LNCAP (cell line): Measurements from ENCODE around the gene CDK5RAP1.

ENCODE experiments used
- CTCF ChIP-seq: fragments of 450-650 bp; IDR thresholded peaks from 2 replicates; pipeline ENCODE4 v1.5.1; 2017; ENCODE audit warnings: mild to moderate bottlenecking

CDK5RAP1 gene

GRCh38 chr20:33317424-33318095 is 83.8 kb downstream of the CDK5RAP1 start:
- no peak for TF ChIP-seq CTCF

- no peak for TF ChIP-seq CTCF
These were observed 84.4 kb downstream of the CDK5RAP1 start for GRCh38 chr20:33316958-33317357.

GRCh38 chr20:33316343-33316742 is 85.0 kb downstream of the CDK5RAP1 start:
- no peak for TF ChIP-seq CTCF

GRCh38 chr20:33313686-33314314 is 87.5 kb downstream of the CDK5RAP1 start:
- TF ChIP-seq CTCF: no peak

- no peak for TF ChIP-seq CTCF
These were observed 88.7 kb downstream of the CDK5RAP1 start for GRCh38 chr20:33312583-33312982.

GRCh38 chr20:33311996-33312395 is 89.3 kb downstream of the CDK5RAP1 start:
- no peak for TF ChIP-seq CTCF

GRCh38 chr20:33311011-33311410 is 90.3 kb downstream of the CDK5RAP1 start:
- no peak for TF ChIP-seq CTCF
